Measurements from ENCODE around the gene CALN1.

DNA sequence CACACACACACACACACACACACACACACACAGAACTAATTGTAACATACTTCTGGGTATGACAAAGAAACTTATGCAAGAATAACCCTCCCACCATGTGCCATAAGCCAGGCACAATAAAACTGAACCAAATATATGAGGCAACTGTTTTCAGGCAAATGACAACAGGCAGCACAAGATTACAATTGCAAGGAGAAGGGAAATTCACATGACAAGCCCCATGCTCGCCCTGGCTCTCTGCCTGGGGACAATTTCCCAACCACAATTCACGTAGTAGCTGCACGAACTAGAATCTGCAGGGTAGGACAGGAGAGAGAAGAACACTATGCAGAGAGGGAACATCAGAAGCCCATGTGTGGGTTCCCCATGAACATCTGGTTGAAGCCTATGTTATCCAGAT lies 143.3 kb downstream of the CALN1 start:
- TF ChIP-seq, protein P1, sequence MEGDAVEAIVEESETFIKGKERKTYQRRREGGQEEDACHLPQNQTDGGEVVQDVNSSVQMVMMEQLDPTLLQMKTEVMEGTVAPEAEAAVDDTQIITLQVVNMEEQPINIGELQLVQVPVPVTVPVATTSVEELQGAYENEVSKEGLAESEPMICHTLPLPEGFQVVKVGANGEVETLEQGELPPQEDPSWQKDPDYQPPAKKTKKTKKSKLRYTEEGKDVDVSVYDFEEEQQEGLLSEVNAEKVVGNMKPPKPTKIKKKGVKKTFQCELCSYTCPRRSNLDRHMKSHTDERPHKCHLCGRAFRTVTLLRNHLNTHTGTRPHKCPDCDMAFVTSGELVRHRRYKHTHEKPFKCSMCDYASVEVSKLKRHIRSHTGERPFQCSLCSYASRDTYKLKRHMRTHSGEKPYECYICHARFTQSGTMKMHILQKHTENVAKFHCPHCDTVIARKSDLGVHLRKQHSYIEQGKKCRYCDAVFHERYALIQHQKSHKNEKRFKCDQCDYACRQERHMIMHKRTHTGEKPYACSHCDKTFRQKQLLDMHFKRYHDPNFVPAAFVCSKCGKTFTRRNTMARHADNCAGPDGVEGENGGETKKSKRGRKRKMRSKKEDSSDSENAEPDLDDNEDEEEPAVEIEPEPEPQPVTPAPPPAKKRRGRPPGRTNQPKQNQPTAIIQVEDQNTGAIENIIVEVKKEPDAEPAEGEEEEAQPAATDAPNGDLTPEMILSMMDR (IDR thresholded peaks at IDR 0.05; ENCODE audit: insufficient read depth, low read depth, low read length): no peak
- TF ChIP-seq EZH2 (IDR thresholded peaks at IDR 0.05; ENCODE audit: insufficient read depth, low read length): no peak

All from astrocyte (in vitro differentiated cells and primary cell).